ENCODE data around the gene SLC44A5. TPM values are rescaled to one million over a fixed set of nuclear protein-coding genes. Genes with fewer than 3 reads are reported as not detected.

Gene SLC44A5
- total RNA-seq, 1 donor from 2014 or later = under 0.01 TPM

DNA sequence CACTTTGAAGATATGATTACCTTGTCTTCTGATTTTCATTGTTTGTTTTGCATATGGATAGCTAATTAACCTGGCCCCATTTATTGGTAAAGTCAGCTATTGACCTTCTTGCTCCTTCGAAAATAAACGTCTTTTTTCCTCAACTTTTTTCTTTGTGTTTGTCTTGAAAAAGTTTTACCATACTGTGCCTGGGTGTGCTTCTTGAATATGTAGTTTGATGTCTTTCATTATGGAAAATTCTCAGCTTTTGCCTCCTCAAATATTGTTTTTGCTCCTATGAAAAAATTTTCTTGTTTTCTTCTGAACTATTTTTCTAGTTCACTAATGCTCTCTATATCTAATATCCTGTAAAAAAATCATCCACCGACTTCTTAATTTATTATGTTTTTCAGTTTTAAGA, 451.8 kb downstream of the SLC44A5 start:
- Histone ChIP-seq H3K4me1 (ENCODE audit: control insufficient read depth in 3 of 3, insufficient read depth in 3 of 3, low read length in 3 of 3) (no peaks in the 10 kb centered on the region), H3K4me3 (ENCODE audit: low read length in 3 of 3) (no peak overlapping the region), H3K27me3 (ENCODE audit: control insufficient read depth in 3 of 3, insufficient read depth in 3 of 3, low read length in 3 of 3) (no peaks in the 10 kb centered on the region), H3K9ac (ENCODE audit: low read depth in 1 of 3, low read length in 3 of 3) (no peak overlapping the region), H3K27ac (ENCODE audit: low read depth, low read length) (no peak overlapping the region), H3K36me3 (ENCODE audit: control insufficient read depth in 3 of 3, insufficient read depth in 3 of 3, low read length in 3 of 3) (no peaks in the 10 kb centered on the region), H3K9me3 (ENCODE audit: control insufficient read depth in 3 of 3, low read length in 3 of 3) (peaks cover 0 to 3% (median 0%) of the 10 kb centered on the region in 3 donors)

Small RNAs within 50 kb of the gene (small RNA-seq; reads per million reads assigned to genes)
- gene RNU6-503P (not detected), gene RNU6-622P (not detected)

Other genes starting within 250 kb of the SLC44A5 start
- 53.8 TPM for gene ACADM, start 113.6 kb upstream of the SLC44A5 start, total RNA-seq
- 75.7 TPM for gene RABGGTB, start 175.1 kb upstream of the SLC44A5 start, total RNA-seq
- 1.0 TPM for gene MSH4, start 185.8 kb upstream of the SLC44A5 start, total RNA-seq